ENCODE results near the gene KCNN4.
"Not testable (repeated sequence)": the region's sequence is repeated elsewhere in the genome, so short reads cannot be mapped to it uniquely, and the experiment has no call there.

DNA sequence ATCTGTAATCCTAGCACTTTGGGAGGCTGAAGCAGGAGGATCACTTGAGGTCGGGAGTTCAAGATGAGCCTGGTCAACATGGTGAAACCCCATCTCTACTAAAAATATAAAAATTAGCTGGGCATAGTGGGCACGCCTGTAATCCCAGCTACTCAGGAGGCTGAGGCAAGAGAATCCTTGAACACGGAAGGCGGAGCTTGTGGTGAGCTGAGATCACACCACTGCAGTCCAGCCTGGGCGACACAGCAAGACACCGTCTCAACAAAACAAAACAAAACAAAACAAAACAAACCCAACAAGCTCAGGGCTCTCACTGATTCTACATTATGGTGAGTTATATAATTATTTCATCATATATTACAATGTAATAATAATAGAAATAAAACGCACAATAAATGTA lies 25.6 kb upstream of the KCNN4 start:
- TF ChIP-seq POLR2A (IDR thresholded peaks at IDR 0.05; ENCODE audit: low read depth, low read length); POLR2AphosphoS5 (IDR thresholded peaks at IDR 0.05; ENCODE audit: low read depth, low read length); TAF1 (IDR thresholded peaks at IDR 0.05; ENCODE audit: borderline replicate concordance, low read depth, low read length): not testable (repeated sequence)
